WTC11 (cell line): Measurements from ENCODE around the gene MEF2D.

Experiments
- ATF6 ChIP-seq: sonication (generic); formaldehyde crosslinking; IDR thresholded peaks from 2 replicates; pipeline ENCODE4 v1.8.1; 2023; ENCODE audit warnings: mild to moderate bottlenecking, missing genetic modification reagents
- CDX4 ChIP-seq: fragments of 250-450 bp; sonication (Bioruptor Pico); IDR thresholded peaks from 2 replicates; pipeline ENCODE4 v1.9.0; 2021; ENCODE audit warnings: moderate library complexity, mild to moderate bottlenecking, inconsistent platforms, borderline replicate concordance
- CTCF ChIP-seq: fragments of 200-600 bp; IDR thresholded peaks from 2 replicates; pipeline ENCODE4 v1.8.0; 2022; ENCODE audit warnings: antibody characterized with exemption
- ESRRA ChIP-seq: sonication (generic); formaldehyde crosslinking; IDR thresholded peaks from 2 replicates; pipeline ENCODE4 v1.8.1; 2022; ENCODE audit warnings: mild to moderate bottlenecking, missing genetic modification reagents, borderline replicate concordance
- MLX ChIP-seq: sonication (generic); formaldehyde crosslinking; IDR thresholded peaks from 2 replicates; pipeline ENCODE4 v1.8.1; 2023; ENCODE audit warnings: mild to moderate bottlenecking, missing genetic modification reagents, moderate library complexity
- PRDM15 ChIP-seq: sonication (generic); formaldehyde crosslinking; IDR thresholded peaks from 2 replicates; pipeline ENCODE4 v1.8.0; 2022; ENCODE audit warnings: missing genetic modification reagents
- RORB ChIP-seq: fragments of 250-450 bp; sonication (Bioruptor Pico); IDR thresholded peaks from 2 replicates; pipeline ENCODE4 v1.9.0; 2021; ENCODE audit warnings: mild to moderate bottlenecking
- SP1 ChIP-seq: sonication (generic); formaldehyde crosslinking; conservative IDR thresholded peaks from 2 replicates; pipeline ENCODE4 v1.8.1; 2022; ENCODE audit warnings: missing genetic modification reagents
- STAT6 ChIP-seq: sonication (generic); formaldehyde crosslinking; conservative IDR thresholded peaks from 2 replicates; pipeline ENCODE4 v1.8.1; 2023; ENCODE audit warnings: mild to moderate bottlenecking, low read depth, missing genetic modification reagents, moderate library complexity
- TEAD1 ChIP-seq: sonication (generic); formaldehyde crosslinking; IDR thresholded peaks from 2 replicates; pipeline ENCODE4 v1.8.0; 2022; ENCODE audit warnings: mild to moderate bottlenecking, missing genetic modification reagents
- TEAD4 ChIP-seq: sonication (generic); formaldehyde crosslinking; IDR thresholded peaks from 2 replicates; pipeline ENCODE4 v1.8.0; 2022; ENCODE audit warnings: mild to moderate bottlenecking, missing genetic modification reagents
- ZNF317 ChIP-seq: sonication (generic); formaldehyde crosslinking; IDR thresholded peaks from 2 replicates; pipeline ENCODE4 v1.8.1; 2023; ENCODE audit warnings: low read depth, mild to moderate bottlenecking, moderate library complexity, missing genetic modification reagents, borderline replicate concordance
- TF ChIP-seq, protein P1 (sequence below): fragments of 250-450 bp; sonication (Bioruptor Pico); IDR thresholded peaks from 2 replicates; pipeline ENCODE4 v1.9.0; 2021; ENCODE audit warnings: mild to moderate bottlenecking, borderline replicate concordance

DNA sequence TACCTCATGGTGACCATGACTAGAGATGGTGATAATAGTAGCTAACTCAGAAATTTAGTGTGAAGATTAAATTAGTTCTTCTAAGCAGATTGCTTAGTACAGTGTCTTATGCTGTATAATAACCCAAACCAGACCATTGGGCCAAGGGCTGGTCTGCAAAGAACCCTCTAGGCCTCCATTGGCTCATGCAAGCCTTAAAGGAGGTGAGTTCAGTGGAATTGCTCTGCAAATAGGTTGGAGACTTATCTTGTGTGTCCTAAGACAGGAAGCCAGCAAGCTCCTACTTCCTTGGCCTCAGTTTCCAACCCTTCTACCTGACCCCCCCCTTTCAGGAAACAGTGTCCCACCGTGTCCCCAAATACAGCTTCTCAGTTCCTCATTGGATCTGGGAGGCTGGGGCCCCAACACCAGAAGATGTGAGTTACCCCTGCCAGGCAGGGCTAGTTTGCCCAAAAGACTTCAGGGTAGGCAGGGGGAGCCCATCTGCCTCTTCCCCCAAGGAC is 1.9 kb upstream of the MEF2D start:
- no peak for TF ChIP-seq TEAD1 (CRISPR knock-in tag)
- no peak for TF ChIP-seq PRDM15 (CRISPR knock-in tag)
- no peak for TF ChIP-seq CTCF
- TF ChIP-seq ZNF317, result no peak
- no peak for TF ChIP-seq TEAD4 (CRISPR knock-in tag)
- TF ChIP-seq ATF6, result no peak
- TF ChIP-seq MLX (CRISPR knock-in tag), result no peak
- TF ChIP-seq, protein P1, sequence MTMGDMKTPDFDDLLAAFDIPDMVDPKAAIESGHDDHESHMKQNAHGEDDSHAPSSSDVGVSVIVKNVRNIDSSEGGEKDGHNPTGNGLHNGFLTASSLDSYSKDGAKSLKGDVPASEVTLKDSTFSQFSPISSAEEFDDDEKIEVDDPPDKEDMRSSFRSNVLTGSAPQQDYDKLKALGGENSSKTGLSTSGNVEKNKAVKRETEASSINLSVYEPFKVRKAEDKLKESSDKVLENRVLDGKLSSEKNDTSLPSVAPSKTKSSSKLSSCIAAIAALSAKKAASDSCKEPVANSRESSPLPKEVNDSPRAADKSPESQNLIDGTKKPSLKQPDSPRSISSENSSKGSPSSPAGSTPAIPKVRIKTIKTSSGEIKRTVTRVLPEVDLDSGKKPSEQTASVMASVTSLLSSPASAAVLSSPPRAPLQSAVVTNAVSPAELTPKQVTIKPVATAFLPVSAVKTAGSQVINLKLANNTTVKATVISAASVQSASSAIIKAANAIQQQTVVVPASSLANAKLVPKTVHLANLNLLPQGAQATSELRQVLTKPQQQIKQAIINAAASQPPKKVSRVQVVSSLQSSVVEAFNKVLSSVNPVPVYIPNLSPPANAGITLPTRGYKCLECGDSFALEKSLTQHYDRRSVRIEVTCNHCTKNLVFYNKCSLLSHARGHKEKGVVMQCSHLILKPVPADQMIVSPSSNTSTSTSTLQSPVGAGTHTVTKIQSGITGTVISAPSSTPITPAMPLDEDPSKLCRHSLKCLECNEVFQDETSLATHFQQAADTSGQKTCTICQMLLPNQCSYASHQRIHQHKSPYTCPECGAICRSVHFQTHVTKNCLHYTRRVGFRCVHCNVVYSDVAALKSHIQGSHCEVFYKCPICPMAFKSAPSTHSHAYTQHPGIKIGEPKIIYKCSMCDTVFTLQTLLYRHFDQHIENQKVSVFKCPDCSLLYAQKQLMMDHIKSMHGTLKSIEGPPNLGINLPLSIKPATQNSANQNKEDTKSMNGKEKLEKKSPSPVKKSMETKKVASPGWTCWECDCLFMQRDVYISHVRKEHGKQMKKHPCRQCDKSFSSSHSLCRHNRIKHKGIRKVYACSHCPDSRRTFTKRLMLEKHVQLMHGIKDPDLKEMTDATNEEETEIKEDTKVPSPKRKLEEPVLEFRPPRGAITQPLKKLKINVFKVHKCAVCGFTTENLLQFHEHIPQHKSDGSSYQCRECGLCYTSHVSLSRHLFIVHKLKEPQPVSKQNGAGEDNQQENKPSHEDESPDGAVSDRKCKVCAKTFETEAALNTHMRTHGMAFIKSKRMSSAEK (CRISPR knock-in tag), result no peak
- TF ChIP-seq RORB (CRISPR knock-in tag), result no peak
- no peak for TF ChIP-seq STAT6 (CRISPR knock-in tag)
- no peak for TF ChIP-seq SP1 (CRISPR knock-in tag)
- no peak for TF ChIP-seq ESRRA (CRISPR knock-in tag)
- no peak for TF ChIP-seq CDX4 (CRISPR knock-in tag)
